ENCODE data around the gene OTOF.

DNA sequence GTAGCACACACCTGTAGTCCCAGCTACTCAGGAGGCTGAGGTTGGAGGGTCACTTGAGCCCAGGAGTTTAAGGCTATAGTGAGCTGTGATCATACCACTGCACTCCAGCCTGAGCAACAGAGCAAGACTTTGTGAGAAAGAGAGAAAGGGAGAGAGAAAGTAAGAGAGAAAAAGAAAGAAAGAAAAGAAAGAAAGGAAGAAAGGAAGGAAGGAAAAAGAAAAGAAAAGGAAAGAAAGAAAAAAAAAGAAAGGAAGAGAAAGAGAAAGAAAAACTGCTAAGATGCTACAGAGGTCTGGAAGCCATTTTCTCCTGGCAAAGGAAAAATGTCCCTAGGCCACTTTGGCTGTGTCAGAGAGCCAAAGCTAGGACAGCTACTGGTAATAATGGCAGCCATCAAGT, 45.6 kb downstream of the OTOF start:
- TF ChIP-seq TEAD2 (CRISPR knock-in tag; IDR thresholded peaks at IDR 0.05) (no peak), PRDM4 (CRISPR knock-in tag; IDR thresholded peaks at IDR 0.05; ENCODE audit: borderline replicate concordance) (no peak), ZNF274 (CRISPR knock-in tag; IDR thresholded peaks at IDR 0.05) (no peak)

Measured in HepG2 (cell line).